NCI-H748 treated with DMSO at 0.1 percent for 48 hours (cell line): ENCODE data around the gene AFAP1.
A peak's percentile ranks its signal among the peaks of the same experiment; 100 is the strongest.

ENCODE experiments used
- DNase-seq: peaks from one replicate; lab custom pipeline; 2025; lab: John Stamatoyannopoulos, UW

The AFAP1 gene

GRCh38 chr4:7784131-7784870 is 155.4 kb downstream of the AFAP1 start:
- DNase-seq, result no peak

- no peak for DNase-seq
Observed at GRCh38 chr4:7783541-7783940, 156.1 kb downstream of the AFAP1 start.

- no peak for DNase-seq
Observed at GRCh38 chr4:7782783-7783182, 156.9 kb downstream of the AFAP1 start.

DNA sequence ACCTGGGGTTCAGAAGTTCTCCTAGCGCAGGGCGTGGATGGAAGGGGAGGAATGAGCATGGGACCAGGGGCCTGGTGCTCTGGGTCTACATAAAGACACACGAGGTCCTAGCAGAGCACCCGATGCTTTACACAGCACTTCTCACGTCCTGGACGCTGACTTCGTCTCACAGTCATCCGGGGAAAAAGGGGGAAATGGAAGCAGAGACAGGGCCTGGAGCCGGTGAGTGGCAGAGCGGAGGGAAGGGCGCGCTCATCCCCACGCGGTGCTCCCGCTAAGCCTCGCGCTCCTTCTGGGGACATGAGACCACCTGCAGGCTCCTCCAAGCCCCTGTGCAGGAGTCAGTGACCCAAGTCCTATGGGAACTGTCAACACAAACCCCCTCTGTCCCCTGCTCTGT is 157.7 kb downstream of the AFAP1 start:
- no peak for DNase-seq

DNA sequence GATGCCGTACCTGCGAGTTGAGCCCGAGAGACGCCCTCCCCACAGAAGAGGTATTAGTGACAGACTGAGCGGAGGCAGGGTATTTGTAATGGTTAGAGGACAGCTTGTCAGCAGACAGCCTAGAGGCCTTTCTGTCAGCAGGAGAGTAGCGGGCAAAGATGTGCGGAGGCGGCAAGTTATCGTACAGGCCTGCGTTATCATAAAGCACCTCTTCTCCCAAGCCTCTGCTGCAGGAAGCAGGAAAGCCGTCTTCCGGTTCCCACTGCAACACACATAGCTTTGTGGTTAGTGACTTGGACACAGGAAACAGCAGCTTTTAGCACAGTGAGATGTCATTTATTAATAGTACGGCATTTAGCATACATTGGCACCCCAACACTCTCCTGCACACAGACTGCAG is 158.3 kb downstream of the AFAP1 start:
- DNase-seq, result no peak

- DNase-seq, result no peak
Observed at GRCh38 chr4:7780751-7781348, 158.8 kb downstream of the AFAP1 start.

- no peak for DNase-seq
Observed at GRCh38 chr4:7779432-7779768, 160.3 kb downstream of the AFAP1 start.

DNA sequence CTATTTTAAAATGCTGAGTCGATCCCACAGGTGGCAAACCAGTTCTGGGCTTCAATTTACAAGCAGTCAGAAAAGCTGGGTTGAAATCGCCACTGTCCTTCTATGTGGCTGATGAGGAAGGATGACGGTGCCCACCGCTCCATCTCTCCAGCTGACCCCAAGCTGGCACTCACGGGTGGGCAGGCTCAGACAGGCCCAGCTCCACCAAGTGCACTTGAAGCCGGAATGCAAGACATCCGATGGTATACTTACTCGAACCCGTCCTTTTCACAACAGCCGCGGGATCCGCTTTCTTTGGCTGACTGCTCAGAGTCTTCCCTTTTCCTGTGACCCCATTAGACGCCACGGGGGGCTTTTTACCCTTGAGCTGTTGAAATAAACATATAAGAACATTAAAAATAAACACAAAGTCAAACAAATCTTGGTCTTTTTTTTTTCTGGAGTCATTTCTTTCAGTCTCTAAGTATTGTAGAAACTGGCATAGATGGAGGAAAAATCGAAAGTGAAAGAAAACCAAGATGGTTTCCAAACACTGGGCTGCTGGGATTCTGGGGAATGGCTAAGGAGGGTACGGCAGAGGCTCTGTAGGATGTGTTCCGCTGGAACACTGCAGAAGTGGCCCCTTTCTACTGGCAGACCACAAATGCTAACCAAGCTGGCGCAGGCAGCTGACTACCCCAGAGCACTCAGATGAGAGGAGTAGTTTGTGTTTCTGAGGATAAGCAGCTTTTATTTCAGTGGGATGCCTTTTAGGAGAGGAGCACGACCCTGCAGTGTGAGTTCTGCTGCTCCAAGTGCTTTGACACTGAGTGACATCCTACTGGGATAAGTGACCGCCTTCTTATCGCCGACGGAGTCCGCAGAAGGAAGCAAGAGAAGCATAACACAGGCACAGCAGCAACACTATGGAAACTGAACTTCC is 160.9 kb downstream of the AFAP1 start:
- DNase-seq, result no peak

DNA sequence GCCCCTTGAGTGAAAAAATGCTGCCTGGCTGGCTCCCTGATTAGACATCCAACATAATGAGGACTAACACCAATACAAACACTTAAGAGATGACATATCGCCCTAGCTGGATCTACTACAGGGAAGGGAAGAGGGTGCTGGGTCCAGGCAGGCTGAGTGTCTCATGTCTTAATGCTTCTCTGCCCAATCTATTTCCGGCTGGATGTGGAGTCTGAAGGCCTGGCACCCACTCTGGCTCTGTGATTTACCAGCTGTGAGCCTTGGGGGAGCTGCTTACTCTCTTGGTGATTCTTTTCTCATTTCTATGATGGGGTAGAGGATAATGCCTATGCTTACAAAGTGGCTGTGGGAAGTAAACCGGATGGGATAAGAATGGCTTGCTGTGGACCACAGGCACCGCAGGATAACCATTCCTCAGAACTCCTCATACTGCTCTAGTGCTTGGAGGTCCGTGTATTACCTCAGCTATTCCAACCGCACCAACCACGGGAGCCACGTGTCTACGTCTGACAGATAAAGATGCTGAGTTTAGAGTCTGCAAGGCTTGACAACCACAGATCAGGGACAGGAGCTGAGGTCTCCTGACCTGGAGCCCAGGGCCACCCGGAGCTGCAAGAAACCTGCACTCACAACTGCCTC is 161.7 kb downstream of the AFAP1 start:
- DNase-seq, result no peak

DNA sequence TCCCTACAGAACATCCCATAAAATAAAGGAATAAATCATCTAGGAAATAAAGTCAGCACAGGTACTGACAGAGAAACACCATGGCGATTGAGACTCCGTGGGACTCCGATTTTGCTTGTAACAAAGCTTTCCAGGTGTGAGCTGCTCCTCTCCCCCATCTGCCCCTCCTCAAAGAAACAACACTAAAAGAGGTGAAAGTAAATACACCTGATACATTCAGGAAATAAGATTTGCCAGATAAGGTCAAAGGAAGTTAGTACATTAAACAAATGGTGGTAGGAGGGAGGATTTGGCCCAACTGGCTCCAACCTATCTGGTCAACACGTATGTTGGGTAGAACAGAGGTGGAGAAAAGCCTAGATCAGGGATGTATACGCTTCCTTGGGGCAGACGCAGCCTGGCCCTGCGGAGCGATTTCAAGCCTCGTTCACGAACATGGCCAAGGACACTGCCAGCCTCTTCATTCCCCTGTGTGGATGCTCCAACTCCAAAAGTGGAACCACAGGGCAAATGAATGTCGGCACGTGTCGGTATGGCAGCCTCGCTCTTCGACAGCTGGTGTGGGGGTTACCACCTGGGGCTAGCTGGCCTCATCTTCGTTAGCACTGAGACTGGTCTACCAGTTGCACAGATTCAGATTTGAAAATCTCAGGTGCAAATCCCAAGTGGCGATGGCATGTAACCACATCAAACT is 162.5 kb downstream of the AFAP1 start:
- peak; percentile 10 for DNase-seq

- no peak for DNase-seq
Observed at GRCh38 chr4:7775396-7775795, 164.3 kb downstream of the AFAP1 start.

GRCh38 chr4:7774301-7775294 is 165.1 kb downstream of the AFAP1 start:
- no peak for DNase-seq

DNA sequence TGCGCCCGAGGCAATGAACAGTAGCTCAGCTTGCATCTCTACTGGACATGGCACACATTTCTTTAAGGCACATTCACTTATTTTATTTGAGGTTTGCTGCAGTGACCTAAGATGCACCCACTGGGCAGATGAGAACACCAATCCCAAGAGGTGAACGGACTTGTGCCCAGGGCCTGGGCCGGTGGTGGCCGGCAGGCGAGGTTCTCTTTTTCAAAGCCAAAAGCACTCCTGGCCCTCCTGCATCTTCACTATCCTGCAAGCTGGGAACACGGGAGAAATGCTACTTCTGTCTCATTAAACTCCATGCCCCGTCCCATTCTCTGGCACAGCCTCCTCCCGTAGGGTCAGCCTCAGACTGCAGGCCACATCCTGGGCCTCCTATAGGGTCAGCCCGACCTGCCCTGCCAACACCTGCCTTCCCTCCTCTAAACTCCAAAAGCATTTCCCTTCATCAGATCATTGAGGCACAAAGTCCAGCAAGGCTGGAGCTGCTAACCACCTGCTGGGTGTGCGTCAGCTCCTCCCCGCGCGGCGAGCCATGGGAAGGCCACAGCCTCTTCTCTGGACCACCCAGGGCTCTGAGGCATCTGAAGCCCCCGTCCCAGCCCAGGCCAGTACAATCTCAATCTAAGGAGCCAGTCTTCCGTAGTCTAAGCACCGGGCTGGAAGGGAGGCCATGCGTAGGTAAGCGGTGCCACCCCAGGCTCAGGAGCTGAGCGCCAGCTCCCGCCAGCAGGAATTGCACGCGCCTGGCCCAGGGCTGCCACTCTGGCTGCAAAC is 166.1 kb downstream of the AFAP1 start:
- no peak for DNase-seq

DNA sequence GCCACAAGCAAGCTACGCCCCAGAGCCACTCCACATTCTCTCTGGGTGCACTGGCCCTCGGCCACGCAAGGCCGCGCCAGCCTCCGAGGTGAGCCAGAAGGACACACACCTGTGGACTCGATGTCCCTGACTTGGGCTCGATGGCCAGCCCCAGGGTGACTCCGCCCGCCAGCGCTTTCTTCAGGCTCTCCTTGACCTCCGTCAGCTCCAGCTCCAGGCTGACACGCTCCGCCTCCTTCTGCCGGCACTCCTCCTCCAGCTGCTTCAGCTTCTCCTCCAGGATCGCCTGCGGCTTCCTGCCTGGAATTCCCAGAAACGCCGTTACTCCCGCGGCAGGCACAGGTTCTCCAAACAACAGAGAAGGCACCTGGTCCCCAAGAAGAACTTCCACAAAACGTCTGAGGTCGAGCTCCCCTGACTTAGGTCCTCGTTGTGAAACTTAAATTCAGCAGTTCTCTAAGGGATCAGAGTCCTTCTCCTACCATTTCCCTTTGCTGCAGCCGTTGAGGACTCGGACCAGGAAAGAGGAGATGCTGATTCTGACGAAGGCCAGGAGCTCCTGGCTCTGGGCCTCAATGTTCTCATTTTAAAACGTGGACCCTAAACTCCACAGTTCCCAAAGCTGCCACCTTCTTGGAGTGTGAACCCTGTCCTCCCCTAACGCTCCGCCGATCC is 166.8 kb downstream of the AFAP1 start:
- DNase-seq, result no peak

DNA sequence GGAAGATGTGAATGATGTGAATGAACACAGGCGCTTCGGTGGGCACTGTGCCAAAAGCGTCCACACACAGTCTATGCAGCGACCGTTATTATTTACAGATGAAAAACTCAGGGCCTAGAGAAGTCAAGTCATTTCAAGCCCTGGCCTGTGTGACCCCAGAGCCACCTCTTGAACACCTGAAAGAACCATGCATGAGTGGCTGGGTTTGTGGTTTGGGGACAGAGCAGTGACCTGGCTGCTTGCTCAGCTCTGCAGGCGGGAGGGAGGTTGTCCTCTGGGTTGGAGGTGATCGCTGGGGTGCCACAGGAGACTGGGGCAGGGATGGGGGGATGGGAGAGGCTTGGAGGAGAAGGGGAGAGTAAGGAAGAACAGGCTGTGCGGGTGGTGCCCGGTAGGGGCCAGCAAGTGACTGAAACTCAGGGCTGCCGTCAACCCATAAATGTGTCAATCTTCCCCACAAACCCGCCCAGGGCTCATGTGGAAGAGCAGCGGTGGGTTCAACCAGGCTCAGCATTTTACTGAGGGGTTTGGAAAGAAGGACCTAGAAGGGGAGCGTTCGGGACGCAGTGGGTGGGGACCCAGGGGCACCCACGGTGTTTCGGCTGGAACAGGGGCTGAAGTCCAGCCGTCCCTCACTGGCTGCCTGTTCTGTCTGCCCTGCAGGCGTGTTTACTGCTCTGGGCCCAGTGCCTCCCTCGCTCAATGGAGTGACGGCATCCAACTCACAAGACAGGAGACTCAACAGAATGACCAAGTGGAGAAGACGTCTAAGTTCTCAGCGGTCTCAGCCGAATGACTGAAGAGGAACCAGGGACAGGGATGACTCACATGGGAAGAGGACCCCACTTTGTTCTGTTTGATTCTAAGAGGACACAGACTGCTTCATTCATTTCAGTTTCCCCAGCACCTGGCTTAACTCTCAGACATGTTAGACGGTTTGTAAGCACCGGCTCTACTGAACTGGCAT is 167.8 kb downstream of the AFAP1 start:
- DNase-seq, result no peak

DNA sequence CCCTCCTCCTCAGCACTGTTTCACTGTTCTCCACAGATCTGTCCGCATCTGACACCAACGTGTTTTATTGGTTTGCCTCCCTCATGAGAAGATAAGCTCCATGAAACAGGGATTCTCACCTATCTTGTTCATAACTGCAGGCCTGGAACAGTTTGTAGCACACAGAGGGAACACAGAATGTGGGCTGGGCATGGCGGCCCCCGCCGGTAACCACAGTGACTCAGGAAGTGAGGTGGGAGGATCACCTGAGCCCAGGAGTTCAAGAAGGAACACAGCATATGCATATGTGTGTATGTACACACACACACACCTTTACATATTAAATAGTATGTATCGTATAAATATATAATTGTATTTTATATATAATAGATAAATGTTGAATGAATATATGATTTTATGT is 168.6 kb downstream of the AFAP1 start:
- no peak for DNase-seq

GRCh38 chr4:7770224-7771050 is 169.2 kb downstream of the AFAP1 start:
- DNase-seq, result no peak
